GM21367 (cell line): ENCODE results near the gene NEU4.
"Not testable (repeated sequence)": the region's sequence is repeated elsewhere in the genome, so short reads cannot be mapped to it uniquely, and the experiment has no call there.

ENCODE experiments used
- ATAC-seq: cut with Tn5 transposase; IDR thresholded peaks from one replicate; pipeline ENCODE4 v1.9.1; 2021; ENCODE audit not compliant: unreplicated experiment

The NEU4 gene

GRCh38 chr2:241811952-241812729 is 3.1 kb downstream of the NEU4 start:
- no peak for ATAC-seq

- ATAC-seq: no peak
Measured at GRCh38 chr2:241812730-241813643, 4.0 kb downstream of the NEU4 start.

- peak; percentile 42 for ATAC-seq
Measured at GRCh38 chr2:241813644-241814392, 4.8 kb downstream of the NEU4 start.

GRCh38 chr2:241814393-241814642 is 5.3 kb downstream of the NEU4 start:
- no peak for ATAC-seq

- no peak for ATAC-seq
Measured at GRCh38 chr2:241814643-241815476, 5.9 kb downstream of the NEU4 start.

GRCh38 chr2:241815477-241816430 is 6.8 kb downstream of the NEU4 start:
- no peak for ATAC-seq

GRCh38 chr2:241816431-241817121 is 7.6 kb downstream of the NEU4 start:
- no peak for ATAC-seq

- no peak for ATAC-seq
Measured at GRCh38 chr2:241817126-241817820, 8.3 kb downstream of the NEU4 start.

- ATAC-seq: not testable (repeated sequence)
Measured at GRCh38 chr2:241817821-241818215, 8.8 kb downstream of the NEU4 start.

- no peak for ATAC-seq
Measured at GRCh38 chr2:241818229-241818942, 9.4 kb downstream of the NEU4 start.

- no peak for ATAC-seq
Measured at GRCh38 chr2:241818943-241819270, 9.9 kb downstream of the NEU4 start.

- ATAC-seq: not testable (repeated sequence)
Measured at GRCh38 chr2:241819947-241820624, 11.1 kb downstream of the NEU4 start.

- ATAC-seq: no peak
Measured at GRCh38 chr2:241820625-241821384, 11.8 kb downstream of the NEU4 start.

- no peak for ATAC-seq
Measured at GRCh38 chr2:241821460-241822263, 12.7 kb downstream of the NEU4 start.

- ATAC-seq: no peak
Measured at GRCh38 chr2:241822264-241822623, 13.3 kb downstream of the NEU4 start.
